GM19238 (cell line): ENCODE data around the gene NBDY.
"Not testable (repeated sequence)": the region's sequence is repeated elsewhere in the genome, so short reads cannot be mapped to it uniquely, and the experiment has no call there.

Experiments
- DNase-seq: peaks from one replicate; pipeline ENCODE4 v3.0.0; 2011; ENCODE audit warnings: low spot score; ENCODE audit not compliant: insufficient read length

Gene NBDY

DNA sequence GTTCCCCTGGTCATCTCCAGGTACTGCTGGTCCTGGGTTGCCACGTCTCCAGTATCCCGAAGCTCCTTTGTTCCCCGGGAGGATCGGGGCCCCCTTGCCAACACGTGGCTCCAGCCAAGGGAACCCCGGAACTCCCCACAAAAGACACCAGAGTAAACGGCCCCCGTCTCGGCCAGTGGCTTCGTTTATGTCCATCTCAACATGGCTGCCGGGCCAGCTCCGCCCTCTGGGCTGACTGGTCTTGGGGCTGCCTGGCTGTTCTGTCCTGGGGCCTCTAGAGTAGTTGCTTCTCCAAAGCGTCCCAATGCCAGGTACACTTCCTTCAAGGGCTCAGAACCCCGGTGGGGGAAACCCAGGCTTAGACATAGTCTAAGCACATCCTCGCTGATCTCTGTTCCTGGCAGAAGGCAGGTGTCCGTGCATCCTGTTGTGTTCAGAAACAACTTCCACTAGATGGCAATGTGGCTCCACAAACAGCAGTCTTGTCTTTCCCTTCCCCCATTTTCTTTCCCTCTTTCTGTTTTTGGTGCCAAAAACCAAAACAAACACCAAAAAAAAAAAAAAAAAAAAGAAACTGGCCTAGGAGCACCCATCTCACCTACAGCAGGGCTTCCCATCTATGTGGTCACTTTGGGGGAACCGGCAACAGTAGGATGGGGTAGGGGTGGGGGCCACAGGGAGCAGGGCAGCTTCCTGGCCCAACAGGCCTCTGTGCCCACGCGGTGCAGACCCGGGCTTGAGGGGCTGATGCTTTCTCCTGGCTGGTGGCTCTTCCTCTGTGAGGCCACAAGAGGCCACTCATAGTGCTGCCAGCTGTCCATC, 35.3 kb downstream of the NBDY start:
- peak; percentile 51 for DNase-seq

DNA sequence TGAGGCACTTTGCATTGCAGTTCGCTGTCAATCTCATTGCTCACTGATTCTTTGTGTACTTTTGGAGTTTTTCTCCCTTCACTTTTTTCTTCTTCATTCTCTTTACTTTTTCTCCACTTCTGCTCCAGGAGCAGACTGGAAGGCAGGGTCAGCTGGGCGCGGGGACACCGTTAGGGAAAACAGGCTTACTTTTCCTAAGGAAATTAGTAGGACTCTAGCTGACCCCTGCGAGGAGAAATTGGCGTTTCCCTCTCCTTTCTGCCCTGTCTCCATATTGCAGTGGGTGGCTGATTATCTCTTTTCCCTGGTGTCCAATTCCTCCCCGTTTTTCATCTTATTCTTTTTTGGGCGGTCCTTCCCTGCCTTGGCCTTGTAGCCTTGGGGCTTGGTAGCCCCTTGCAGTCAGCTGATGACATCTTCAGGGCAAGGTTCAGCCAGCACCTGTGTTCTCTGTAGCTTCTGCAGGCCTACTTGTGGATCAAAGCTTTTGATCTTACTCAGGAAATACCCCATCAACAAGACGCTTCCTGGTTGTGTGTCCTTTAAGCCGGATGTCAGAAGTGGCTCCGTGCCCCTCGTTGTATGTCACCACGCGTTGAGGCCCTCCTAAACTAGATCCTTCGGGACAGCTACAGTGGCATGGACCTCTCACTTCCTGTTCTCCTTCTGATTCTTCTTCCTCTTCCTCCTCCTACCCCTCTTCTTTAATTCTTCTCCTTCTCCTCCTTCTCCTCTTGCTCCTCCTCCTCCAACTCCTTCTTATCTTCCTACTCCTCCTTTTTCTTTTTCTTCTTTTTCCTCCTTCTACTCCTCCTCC, 36.1 kb downstream of the NBDY start:
- no peak for DNase-seq

DNA sequence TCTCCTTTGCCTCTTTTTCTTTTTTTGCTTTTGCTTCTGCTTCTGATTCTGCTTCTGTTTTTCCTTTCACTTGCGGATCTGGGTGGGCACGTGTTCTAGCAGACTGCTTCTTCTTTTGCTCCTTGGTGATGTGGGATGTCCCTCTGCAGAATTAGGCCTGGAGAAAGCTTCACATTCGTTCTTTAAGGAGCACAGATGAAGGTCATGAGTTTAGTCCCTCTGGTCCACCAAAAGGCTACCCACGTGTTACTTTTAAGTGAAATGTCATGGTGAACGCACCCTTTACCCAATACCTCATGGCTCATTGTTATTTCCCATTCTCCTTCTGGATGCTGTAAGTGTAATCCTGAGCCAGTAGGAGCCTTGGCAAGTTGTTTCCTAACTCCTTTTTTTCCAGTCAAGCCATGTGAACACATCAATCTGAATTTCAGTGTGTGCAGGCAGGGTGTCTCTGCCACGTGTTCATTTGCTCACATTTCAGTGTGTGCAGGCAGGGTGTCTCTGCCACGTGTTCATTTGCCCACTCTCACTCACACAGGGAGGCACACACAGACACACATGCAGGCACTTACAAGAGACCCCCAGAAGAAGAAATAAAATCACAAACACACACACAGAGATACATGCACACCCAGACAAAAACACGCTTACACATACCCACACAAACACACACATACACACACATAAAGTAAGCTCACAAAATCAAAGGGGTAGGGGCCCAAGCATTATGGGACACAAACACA, 36.9 kb downstream of the NBDY start:
- DNase-seq = no peak

DNA sequence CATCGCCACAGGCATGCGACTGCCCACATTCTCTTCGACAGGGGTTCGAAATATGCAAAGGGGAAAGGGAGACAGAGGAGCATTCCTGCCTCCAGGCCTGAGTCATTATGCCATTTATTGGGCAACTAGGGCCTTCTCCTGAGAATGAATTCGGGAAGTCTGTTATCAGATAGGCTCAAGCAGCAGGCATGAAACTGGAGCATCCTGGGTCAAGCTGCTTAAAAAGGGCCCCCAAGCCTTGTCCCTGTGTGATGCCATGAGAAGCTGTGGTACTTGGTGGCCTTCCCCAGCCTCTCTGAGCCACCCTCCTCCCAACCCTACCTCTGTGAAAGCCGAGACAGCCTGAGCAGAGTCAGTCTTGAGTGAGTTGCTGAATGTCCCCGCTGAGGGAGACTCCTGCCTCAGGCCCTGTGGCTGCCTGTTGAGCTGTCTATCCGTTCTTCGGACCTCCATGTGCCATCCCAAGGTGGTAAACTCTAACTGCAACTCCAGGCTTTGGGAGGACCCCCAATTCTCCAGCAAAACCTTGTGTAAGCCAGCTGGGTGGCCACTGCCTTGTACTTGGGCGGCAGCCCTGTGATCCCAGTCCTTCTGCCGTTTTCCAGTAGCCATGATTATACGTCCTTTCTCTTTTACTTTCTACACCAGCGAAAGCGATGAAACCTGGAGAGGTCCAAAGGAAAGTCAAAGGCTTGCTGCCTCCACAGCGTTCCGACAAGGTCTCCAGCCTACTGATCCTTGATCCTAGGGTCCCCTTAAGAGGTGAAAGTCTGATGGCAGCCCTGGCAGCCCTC, 37.7 kb downstream of the NBDY start:
- no peak for DNase-seq

DNA sequence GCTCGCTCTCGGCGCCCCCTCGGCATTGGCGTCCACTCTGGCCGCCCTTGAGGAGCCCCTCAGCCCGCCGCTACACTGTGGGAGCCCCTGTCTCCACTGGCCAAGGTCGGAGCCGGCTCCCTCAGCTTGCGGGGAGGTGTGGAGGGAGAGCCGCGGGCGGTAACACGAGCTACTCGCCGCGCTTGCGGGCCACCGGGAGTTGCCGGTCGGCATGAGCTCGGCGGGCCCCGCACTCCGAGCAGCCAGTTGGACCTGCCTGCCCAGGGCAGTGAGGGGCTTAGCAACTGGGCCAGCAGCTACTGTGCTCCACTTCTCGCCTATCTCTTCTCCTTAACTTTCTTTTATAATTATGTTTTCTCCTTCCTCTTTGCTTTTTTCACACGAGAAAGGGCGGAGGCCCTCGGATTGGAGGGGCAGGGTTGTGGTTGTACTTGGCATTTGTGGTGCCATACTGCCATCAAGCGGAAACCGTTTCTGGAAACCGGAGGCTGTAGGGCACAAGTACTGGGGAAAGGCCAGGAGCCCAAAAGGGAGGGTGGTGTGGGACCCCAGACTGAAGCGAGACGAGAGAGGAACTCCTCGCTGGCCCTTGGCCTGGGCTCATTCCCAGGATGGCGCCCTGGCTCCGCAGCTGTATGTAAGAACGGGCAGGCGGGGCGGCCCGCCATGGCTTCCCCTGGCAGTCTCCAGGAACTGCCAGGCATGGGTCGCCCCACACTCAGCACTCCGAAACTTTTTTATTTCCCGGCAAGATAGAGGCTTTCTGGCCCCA, 38.5 kb downstream of the NBDY start:
- DNase-seq = not testable (repeated sequence)

DNA sequence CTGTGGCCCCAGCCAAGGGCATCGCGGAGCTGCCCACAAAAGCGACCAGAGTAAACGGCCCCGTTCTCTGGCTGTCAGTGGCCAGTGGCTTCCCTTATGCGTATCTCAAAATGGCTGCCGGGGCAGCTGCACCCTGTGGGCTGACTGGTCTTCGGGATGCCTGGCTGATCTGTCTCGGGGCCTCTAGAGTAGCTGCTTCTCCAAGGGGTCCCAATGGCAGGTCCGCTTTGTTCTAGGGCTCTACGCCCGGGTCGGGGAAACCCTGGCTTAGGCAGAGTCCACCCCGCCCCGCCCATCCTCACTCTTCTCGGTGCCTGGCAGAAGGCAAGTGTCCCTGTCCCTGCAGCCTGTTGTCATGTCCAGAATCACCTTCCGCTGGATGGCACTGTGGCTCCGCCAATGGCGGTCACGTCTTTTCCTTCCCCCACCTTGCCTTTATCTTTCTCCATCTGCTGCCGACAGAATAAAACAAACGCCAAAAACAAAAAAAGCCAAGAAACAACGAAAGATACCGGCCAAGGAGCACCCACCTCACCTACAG, 39.1 kb downstream of the NBDY start:
- DNase-seq = not testable (repeated sequence)

DNA sequence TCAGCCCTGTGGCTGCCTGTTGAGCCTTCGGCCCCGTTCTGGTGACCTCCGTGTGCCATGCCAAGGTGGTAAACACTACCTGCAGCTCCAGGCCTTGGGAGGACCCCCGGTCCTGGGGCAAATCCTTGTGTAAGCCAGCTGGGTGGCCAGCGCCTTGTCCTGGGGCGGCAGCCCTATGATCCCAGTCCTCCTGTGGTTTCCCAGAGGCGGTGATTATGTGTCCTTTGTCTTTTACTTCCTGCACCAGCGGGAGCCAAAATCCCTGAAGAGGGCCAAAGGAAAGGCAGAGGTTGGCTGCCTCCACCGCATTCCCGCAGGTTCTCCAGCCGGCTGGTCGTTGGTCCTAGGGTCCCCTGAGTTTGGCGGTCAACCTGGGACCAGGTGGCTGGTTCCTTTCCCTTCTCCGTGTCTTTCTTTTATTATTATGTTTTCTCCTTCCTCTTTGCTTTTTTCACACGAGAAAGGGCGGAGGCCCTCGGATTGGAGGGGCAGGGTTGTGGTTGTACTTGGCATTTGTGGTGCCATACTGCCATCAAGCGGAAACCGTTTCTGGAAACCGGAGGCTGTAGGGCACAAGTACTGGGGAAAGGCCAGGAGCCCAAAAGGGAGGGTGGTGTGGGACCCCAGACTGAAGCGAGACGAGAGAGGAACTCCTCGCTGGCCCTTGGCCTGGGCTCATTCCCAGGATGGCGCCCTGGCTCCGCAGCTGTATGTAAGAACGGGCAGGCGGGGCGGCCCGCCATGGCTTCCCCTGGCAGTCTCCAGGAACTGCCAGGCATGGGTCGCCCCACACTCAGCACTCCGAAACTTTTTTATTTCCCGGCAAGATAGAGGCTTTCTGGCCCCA, 43.9 kb downstream of the NBDY start:
- not testable (repeated sequence) for DNase-seq

DNA sequence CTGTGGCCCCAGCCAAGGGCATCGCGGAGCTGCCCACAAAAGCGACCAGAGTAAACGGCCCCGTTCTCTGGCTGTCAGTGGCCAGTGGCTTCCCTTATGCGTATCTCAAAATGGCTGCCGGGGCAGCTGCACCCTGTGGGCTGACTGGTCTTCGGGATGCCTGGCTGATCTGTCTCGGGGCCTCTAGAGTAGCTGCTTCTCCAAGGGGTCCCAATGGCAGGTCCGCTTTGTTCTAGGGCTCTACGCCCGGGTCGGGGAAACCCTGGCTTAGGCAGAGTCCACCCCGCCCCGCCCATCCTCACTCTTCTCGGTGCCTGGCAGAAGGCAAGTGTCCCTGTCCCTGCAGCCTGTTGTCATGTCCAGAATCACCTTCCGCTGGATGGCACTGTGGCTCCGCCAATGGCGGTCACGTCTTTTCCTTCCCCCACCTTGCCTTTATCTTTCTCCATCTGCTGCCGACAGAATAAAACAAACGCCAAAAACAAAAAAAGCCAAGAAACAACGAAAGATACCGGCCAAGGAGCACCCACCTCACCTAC, 44.5 kb downstream of the NBDY start:
- not testable (repeated sequence) for DNase-seq

DNA sequence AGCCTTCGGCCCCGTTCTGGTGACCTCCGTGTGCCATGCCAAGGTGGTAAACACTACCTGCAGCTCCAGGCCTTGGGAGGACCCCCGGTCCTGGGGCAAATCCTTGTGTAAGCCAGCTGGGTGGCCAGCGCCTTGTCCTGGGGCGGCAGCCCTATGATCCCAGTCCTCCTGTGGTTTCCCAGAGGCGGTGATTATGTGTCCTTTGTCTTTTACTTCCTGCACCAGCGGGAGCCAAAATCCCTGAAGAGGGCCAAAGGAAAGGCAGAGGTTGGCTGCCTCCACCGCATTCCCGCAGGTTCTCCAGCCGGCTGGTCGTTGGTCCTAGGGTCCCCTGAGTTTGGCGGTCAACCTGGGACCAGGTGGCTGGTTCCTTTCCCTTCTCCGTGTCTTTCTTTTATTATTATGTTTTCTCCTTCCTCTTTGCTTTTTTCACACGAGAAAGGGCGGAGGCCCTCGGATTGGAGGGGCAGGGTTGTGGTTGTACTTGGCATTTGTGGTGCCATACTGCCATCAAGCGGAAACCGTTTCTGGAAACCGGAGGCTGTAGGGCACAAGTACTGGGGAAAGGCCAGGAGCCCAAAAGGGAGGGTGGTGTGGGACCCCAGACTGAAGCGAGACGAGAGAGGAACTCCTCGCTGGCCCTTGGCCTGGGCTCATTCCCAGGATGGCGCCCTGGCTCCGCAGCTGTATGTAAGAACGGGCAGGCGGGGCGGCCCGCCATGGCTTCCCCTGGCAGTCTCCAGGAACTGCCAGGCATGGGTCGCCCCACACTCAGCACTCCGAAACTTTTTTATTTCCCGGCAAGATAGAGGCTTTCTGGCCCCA, 49.3 kb downstream of the NBDY start:
- not testable (repeated sequence) for DNase-seq

DNA sequence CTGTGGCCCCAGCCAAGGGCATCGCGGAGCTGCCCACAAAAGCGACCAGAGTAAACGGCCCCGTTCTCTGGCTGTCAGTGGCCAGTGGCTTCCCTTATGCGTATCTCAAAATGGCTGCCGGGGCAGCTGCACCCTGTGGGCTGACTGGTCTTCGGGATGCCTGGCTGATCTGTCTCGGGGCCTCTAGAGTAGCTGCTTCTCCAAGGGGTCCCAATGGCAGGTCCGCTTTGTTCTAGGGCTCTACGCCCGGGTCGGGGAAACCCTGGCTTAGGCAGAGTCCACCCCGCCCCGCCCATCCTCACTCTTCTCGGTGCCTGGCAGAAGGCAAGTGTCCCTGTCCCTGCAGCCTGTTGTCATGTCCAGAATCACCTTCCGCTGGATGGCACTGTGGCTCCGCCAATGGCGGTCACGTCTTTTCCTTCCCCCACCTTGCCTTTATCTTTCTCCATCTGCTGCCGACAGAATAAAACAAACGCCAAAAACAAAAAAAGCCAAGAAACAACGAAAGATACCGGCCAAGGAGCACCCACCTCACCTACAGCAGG, 50.0 kb downstream of the NBDY start:
- DNase-seq = not testable (repeated sequence)

DNA sequence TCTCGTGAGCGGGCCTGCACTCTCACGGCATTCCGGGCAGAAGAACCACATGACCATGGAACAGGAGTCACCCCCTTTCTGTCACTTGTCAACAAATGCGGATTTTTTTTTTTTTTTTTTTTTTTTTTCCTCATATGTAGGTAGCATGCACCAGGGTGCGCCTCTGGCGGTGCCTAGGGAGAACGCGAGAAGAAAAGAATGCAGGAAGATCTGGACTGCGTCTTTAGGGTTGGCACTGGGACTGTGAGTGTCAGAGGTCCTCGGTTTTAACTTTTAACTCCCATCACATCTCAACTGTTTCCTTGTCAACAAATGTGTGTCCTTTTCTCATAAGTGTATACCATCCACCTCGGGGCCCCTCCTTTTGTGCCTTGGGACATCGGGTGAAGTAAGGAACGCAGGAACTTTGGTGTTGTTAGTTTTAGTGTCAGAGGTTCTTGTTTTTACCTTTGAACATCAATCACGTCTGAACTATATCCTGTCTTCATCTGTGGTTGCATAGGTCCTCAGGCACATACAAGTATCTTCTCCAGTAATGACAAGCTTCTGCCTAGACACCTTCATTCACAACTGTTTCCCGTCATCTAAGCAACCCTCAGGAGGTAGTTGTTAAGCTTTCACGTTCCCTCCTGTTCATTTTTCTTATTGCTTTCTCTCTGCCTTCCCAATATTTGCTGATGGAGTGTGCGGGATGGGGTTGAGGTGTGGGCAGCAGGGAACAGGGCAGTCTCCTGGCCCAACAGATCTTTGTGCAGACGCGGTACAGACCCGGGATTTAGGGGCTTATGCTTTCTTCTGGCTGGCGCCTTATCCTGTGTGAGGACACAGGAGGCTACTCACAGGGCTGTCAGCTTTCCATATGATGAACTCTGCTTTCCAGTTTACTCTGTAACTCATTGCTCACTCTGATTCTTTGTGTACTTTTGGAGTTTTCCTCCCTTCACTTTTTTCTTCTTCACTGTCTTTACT, 51.9 kb downstream of the NBDY start:
- DNase-seq = not testable (repeated sequence)

DNA sequence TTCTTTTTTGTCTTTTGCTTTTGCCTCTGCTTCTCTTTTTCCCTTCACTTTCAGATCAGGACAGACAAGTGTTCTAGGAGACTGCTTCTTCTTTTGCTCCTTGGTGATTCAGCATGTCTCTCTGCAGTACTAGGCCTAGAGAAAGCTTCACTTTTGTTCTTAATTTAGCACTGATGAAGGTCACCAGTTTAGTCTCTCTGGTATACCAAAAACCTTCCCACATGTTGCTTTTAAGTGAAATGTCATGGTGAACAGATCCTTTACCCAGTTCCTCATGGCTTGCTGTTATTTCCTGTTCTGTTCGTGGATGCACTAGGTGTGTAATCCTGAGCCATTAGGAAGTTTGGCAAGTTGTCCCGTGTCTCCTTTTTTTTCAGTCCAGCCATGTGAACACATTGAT, 53.3 kb downstream of the NBDY start:
- DNase-seq = no peak

DNA sequence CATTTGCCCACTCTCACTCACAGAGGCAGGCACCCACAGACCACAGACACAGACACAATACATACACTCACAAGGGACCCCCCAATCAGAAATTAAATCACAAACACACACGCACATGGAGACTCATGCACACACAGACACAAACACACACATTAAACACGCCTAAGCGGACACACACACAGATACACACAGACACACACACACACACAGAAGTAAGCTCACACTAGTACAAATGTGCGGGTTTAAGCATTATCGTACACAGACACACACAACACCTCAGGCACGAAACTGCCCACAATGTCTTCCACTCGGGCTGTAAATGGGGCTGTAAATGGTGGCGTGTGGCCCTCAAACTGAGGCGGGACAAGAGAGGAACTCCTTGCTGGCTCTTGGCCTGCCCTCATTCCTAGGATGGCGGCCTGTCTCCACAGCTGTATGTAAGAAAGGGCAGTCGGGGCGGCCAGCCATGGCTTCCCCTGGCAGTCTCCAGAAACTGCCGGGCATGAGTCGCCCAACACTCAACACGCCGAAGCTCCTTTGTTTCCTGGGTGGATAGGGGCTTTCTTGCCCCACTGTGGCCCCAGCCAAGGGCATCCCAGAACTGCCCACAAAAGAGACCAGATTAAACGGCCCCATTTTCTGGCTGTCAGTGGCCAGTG, 53.9 kb downstream of the NBDY start:
- DNase-seq = no peak

DNA sequence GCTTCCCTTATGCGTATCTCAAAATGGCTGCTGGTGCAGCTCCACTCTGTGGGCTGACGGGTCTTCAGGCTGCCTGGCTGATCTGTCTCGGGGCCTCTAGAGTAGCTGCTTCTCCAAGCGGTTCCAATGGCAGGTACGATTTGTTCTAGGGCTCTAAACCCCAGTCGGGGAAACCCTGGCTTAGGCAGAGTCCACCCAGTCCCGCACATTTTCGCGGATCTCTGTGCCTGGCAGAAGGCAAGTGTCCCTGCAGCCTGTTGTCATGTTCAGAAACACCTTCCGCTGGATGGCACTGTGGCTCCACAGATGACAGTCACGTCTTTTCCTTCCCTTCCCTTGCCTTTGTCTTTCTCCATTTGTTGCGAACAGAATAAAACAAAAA, 54.4 kb downstream of the NBDY start:
- no peak for DNase-seq

DNA sequence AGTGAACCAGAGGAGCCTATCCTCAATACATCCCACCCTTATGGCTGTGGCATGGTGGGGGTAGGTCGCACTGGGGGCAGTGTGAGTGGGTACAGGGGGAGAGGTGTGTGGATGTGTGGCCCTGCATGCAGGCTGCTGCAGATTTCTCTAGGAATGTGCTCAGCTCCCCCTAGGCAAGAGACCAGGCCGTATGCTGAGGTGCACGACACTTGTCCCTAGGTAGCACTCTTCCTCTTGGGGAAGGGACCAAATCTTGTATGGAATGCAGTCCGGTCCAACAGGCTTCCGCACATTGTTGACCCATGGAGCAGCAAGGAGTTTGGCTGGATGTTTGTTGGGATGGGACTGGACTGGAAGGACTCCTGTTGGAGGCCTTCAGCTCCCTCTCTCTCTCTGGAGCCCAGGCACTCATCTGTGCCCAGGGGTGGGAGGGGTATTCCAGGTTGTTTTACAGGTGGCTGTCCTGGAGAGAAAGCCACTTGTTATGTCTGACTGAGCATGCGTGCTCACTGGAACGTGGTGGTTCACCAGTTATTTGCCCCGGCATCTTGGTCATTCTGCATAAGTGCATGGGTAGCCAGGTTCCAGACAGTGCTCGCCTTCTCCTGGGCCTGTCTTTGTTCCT, 55.1 kb downstream of the NBDY start:
- DNase-seq = no peak

DNA sequence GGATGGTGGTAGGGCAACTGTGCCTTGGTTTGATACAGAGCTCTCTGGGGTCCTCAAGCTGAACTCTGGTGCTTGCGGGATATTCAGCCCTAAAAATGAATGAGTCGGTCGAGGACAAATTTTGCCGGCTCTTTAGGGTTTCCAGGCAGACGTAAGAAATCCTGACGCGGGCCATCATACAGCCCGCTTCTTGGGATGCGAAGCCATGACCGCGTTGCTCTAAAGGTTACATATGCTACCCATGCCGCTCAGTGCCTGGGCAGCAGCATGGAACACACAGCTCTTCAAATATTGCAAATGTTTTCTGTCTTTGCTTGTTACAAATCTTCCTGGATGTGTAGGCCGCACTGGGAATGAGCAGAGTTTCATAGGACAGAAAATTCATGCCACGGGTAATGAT, 55.6 kb downstream of the NBDY start:
- no peak for DNase-seq
